B cell (primary cell): ENCODE results near the gene APBA2. TPM values are rescaled to one million over a fixed set of nuclear protein-coding genes. Genes with fewer than 3 reads are reported as not detected.

ENCODE experiments used
- ATAC-seq: fragments of 200-7000 bp; cut with Tn5 transposase; one replicate; pipeline ENCODE4 v1.10.0; 2021; ENCODE audit warnings: low read depth, mild to moderate bottlenecking, moderate number of reproducible peaks, moderate library complexity
- CTCF ChIA-PET: fragments of 350-600 bp; sonication (Branson Sonifier 250); formaldehyde crosslinking; loops from one replicate; lab custom pipeline; 2021; ENCODE audit warnings: antibody characterized with exemption, inconsistent platforms; lab: Charles Lee
- POLR2A ChIA-PET: fragments of 350-600 bp; sonication (Branson Sonifier 250); formaldehyde crosslinking; loops from one replicate; lab custom pipeline; 2021; ENCODE audit warnings: antibody characterized with exemption; lab: Charles Lee
- DNase-seq: peaks from one replicate; pipeline ENCODE4 v3.0.0; 2013
- H2AFZ ChIP-seq: 2 replicates; pipeline ENCODE4 v1.6.1; 2012; ENCODE audit warnings: mild to moderate bottlenecking, low read depth, low read length; ENCODE audit not compliant: insufficient read depth, poor library complexity, severe bottlenecking
- H3K27ac ChIP-seq, 2 donors: 1 replicate in 1 of 2; 2 replicates in 1 of 2; pipeline ENCODE4 v1.5.1; 2012 to 2013; ENCODE audit warnings: low read length in 2 of 2, mild to moderate bottlenecking in 2 of 2, moderate library complexity in 1 of 2
- H3K27me3 ChIP-seq, 4 experiments: fragments of 200-600 bp in 1 of 4; sonication (generic) in 1 of 4; replicated peaks in 1 of 4; 1 replicate in 2 of 4; 2 replicates in 2 of 4; pipeline versions ENCODE4 v1.6.1 to v1.7.0; 2013 to 2016; ENCODE audit warnings: low read length in 3 of 4, mild to moderate bottlenecking in 2 of 4, mixed read lengths in 1 of 4, moderate library complexity in 1 of 4; ENCODE audit not compliant: insufficient read depth in 4 of 4, control insufficient read depth in 3 of 4; ENCODE audit errors: control extremely low read depth in 1 of 4
- H3K36me3 ChIP-seq, 2 experiments: replicated peaks in 1 of 2; 1 replicate in 1 of 2; 2 replicates in 1 of 2; pipeline versions ENCODE4 v1.6.1 to v1.7.1; 2013; ENCODE audit warnings: low read length in 1 of 2; ENCODE audit not compliant: insufficient read depth in 2 of 2, control insufficient read depth in 1 of 2; ENCODE audit errors: control extremely low read depth in 1 of 2, extremely low read depth in 1 of 2
- H3K4me1 ChIP-seq, 2 donors: fragments of 200-600 bp in 1 of 2; sonication (generic) in 1 of 2; 1 replicate in 1 of 2; 2 replicates in 1 of 2; pipeline versions ENCODE4 v1.5.1 to v1.6.1; 2013 to 2017; ENCODE audit warnings: low read length in 2 of 2; ENCODE audit not compliant: control insufficient read depth in 2 of 2, insufficient read depth in 2 of 2
- H3K4me2 ChIP-seq: replicated peaks from 2 replicates; pipeline ENCODE3; 2012; ENCODE audit warnings: mild to moderate bottlenecking, low read depth, low read length; ENCODE audit not compliant: poor library complexity, severe bottlenecking
- H3K4me3 ChIP-seq, 5 experiments: fragments of 200-600 bp in 1 of 5; sonication (generic) in 1 of 5; 1 replicate in 3 of 5; 2 replicates in 2 of 5; pipeline versions ENCODE4 v1.5.1 to v1.7.0; 2011 to 2016; ENCODE audit warnings: low read length in 4 of 5, mild to moderate bottlenecking in 4 of 5, low read depth in 2 of 5, control low read depth in 1 of 5, moderate library complexity in 1 of 5; ENCODE audit not compliant: insufficient read depth in 1 of 5; ENCODE audit errors: control extremely low read depth in 1 of 5, extremely low read depth in 1 of 5
- H3K79me2 ChIP-seq: fragments of 200-600 bp; sonication (generic); one replicate; pipeline ENCODE4 v1.6.0; 2016; ENCODE audit warnings: low read length; ENCODE audit not compliant: control insufficient read depth, insufficient read depth
- H3K9ac ChIP-seq: fragments of 200-600 bp; sonication (generic); 2 replicates; pipeline ENCODE4 v1.6.1; 2017; ENCODE audit warnings: mild to moderate bottlenecking, low read length, moderate library complexity
- H3K9me3 ChIP-seq, 3 donors: one replicate each; pipeline versions ENCODE4 v1.6.1 to v1.7.1; 2013; ENCODE audit warnings: low read length in 2 of 3; ENCODE audit not compliant: control insufficient read depth in 2 of 3, insufficient read depth in 1 of 3; ENCODE audit errors: control extremely low read depth in 1 of 3
- H4K20me1 ChIP-seq: 2 replicates; pipeline ENCODE4 v1.6.0; 2012; ENCODE audit warnings: mild to moderate bottlenecking, low read length; ENCODE audit not compliant: insufficient read depth, control insufficient read depth, poor library complexity, severe bottlenecking
- H3K27ac Mint-ChIP-seq: one replicate; pipeline ENCODE4 v1.8.0; 2021; ENCODE audit warnings: mixed read lengths
- H3K27me3 Mint-ChIP-seq: one replicate; pipeline ENCODE4 v1.8.0; 2021; ENCODE audit warnings: mixed read lengths
- H3K4me1 Mint-ChIP-seq: one replicate; pipeline ENCODE4 v1.8.0; 2021; ENCODE audit warnings: mixed read lengths
- H3K4me3 Mint-ChIP-seq: one replicate; pipeline ENCODE4 v1.8.0; 2021; ENCODE audit warnings: mixed read lengths
- H3K9me3 Mint-ChIP-seq: one replicate; pipeline ENCODE4 v1.8.0; 2022; ENCODE audit warnings: mixed read lengths; ENCODE audit not compliant: insufficient read depth
- CTCF ChIP-seq: fragments of 200-600 bp; IDR thresholded peaks from one replicate; pipeline ENCODE4 v1.8.0; 2022; ENCODE audit warnings: antibody characterized with exemption, mild to moderate bottlenecking
- EZH2 ChIP-seq: IDR thresholded peaks from 2 replicates; pipeline ENCODE4 v1.6.1; 2012; ENCODE audit warnings: borderline replicate concordance, low read depth, mild to moderate bottlenecking, moderate library complexity, low read length; ENCODE audit not compliant: insufficient read depth, poor library complexity, severe bottlenecking
- WGBS: methylation state at CpG from one replicate; pipeline ENCODE4 v1.1.5; 2013; ENCODE audit warnings: missing lambda C conversion rate; ENCODE audit not compliant: insufficient coverage; 5-methylcytosine and 5-hydroxymethylcytosine counted together
- intact Hi-C: fragments of 100-400 bp; cut with micrococcal nuclease; formaldehyde crosslinking; loops from one replicate; pipeline ENCODE4 v1.10.0; 2022
- polyA plus RNA-seq: library from polyadenylated mRNA; depleted of rRNA; stranded (reverse); fragments of >200 nt; gene quantifications from 2 replicates; pipeline ENCODE4 v1.2.3, GENCODE V29; 2012
- total RNA-seq, 2 donors: library from RNA; stranded (reverse); fragments of 120-200 nt in 1 of 2; gene quantifications; 1 replicate in 1 of 2; 2 replicates in 1 of 2; pipeline versions ENCODE4 v1.2.3 to v1.2.4, GENCODE V29; 2013 to 2022

Gene APBA2
- total and polyA plus RNA-seq, 2 donors (not counting 1 experiment from before 2014, with no cell fraction given) = 0.19 TPM; not detected in 1

GRCh38 chr15:28919679-28920655 lies 34.2 kb downstream of the APBA2 start:
- peaks cover 8% of the 10 kb centered on the region for H3K27me3 Mint-ChIP-seq
- no peaks in the 10 kb centered on the region for H3K9me3 Mint-ChIP-seq
- H2AFZ ChIP-seq = no peak overlapping the region
- no peaks in the 10 kb centered on the region for H4K20me1 ChIP-seq
- peaks cover 0 to 9% (median 0%) of the 10 kb centered on the region in 3 donors for H3K9me3 ChIP-seq
- intact Hi-C loops = no loop called here
- H3K36me3 ChIP-seq = no peaks in the 10 kb centered on the region
- no peak overlapping the region for H3K4me3 Mint-ChIP-seq
- CTCF ChIA-PET = no interaction called here
- H3K79me2 ChIP-seq = no peaks in the 10 kb centered on the region
- no peaks in the 10 kb centered on the region for H3K4me1 Mint-ChIP-seq
- DNase-seq (no peak), ATAC-seq (no peak)
- H3K4me1 ChIP-seq = no peaks in the 10 kb centered on the region
- H3K4me2 ChIP-seq = no peak overlapping the region
- 84% methylated on average over 10 of the region's 13 CpGs for WGBS
- TF ChIP-seq EZH2 = no peak
- TF ChIP-seq CTCF = no peak
- H3K9ac ChIP-seq = no peak overlapping the region
- H3K27me3 ChIP-seq = no peaks in the 10 kb centered on the region
- H3K27ac ChIP-seq = no peak overlapping the region
- POLR2A ChIA-PET = no interaction called here
- no peak overlapping the region for H3K4me3 ChIP-seq
- H3K27ac Mint-ChIP-seq = no peak overlapping the region

- peaks cover 10% of the 10 kb centered on the region for H3K27me3 Mint-ChIP-seq
- POLR2A ChIA-PET = no interaction called here
- Histone ChIP-seq H3K4me3 (no peak overlapping the region), H4K20me1 (no peaks in the 10 kb centered on the region), H3K27me3 (no peaks in the 10 kb centered on the region), H3K27ac (no peak overlapping the region), H3K79me2 (no peaks in the 10 kb centered on the region), H3K4me1 (no peaks in the 10 kb centered on the region), H3K9me3 (peaks cover 0 to 9% (median 0%) of the 10 kb centered on the region in 3 donors), H3K4me2 (no peak overlapping the region), H3K36me3 (no peaks in the 10 kb centered on the region), H3K9ac (no peak overlapping the region), H2AFZ (no peak overlapping the region)
- TF ChIP-seq EZH2 (no peak), CTCF (no peak)
- DNase-seq = no peak
- no peak overlapping the region for H3K4me3 Mint-ChIP-seq
- H3K9me3 Mint-ChIP-seq = no peaks in the 10 kb centered on the region
- intact Hi-C loops = no loop called here
- no peaks in the 10 kb centered on the region for H3K4me1 Mint-ChIP-seq
- H3K27ac Mint-ChIP-seq = no peak overlapping the region
- WGBS = 67% methylated on average over 4 of the region's 5 CpGs
- no peak for ATAC-seq
- CTCF ChIA-PET = no interaction called here
Observed at GRCh38 chr15:28920781-28921331, 35.1 kb downstream of the APBA2 start.
